Measurements from ENCODE around the gene RAP1GAP2. TPM values are rescaled to one million over a fixed set of nuclear protein-coding genes. Genes with fewer than 3 reads are reported as not detected.
"Not testable (repeated sequence)": the region's sequence is repeated elsewhere in the genome, so short reads cannot be mapped to it uniquely, and the experiment has no call there.

The RAP1GAP2 gene
- total RNA-seq, 4 donors from 2014 or later, result 7.4 to 13.1 (median 10.7) TPM

- 83% methylated on average over 9 of the region's 9 CpGs for WGBS
- no peaks in the 10 kb centered on the region for H3K36me3 ChIP-seq
- H3K4me3 ChIP-seq, result no peak overlapping the region
- TF ChIP-seq POLR2A (IDR thresholded peaks at IDR 0.05; ENCODE audit: low read depth) (no peak), EP300 (IDR thresholded peaks at IDR 0.05) (no peak), CTCF (IDR thresholded peaks at IDR 0.05) (no peak), POLR2AphosphoS5 (IDR thresholded peaks at IDR 0.05) (no peak)
- no peaks in the 10 kb centered on the region for H3K27me3 ChIP-seq
- DNase-seq (ENCODE audit: extremely low spot score), result no peak
- intact Hi-C loops (cut with DNase I), result no loop called here
- H3K27ac ChIP-seq (replicated peaks in 1 of 4), result no peak overlapping the region
- peaks cover 0 to under 1% (median 0%) of the 10 kb centered on the region in 4 donors for H3K4me1 ChIP-seq
- H3K9me3 ChIP-seq, result no peaks in the 10 kb centered on the region
Observed at GRCh38 chr17:2888326-2888725, 92.1 kb downstream of the RAP1GAP2 start.

- Histone ChIP-seq H3K27me3 (no peaks in the 10 kb centered on the region), H3K27ac (replicated peaks in 1 of 4) (no peak overlapping the region), H3K36me3 (no peaks in the 10 kb centered on the region), H3K4me3 (no peak overlapping the region), H3K4me1 (no peaks in the 10 kb centered on the region), H3K9me3 (no peaks in the 10 kb centered on the region)
- TF ChIP-seq POLR2A (IDR thresholded peaks at IDR 0.05; ENCODE audit: low read depth) (no peak), CTCF (IDR thresholded peaks at IDR 0.05) (no peak), EP300 (IDR thresholded peaks at IDR 0.05) (no peak), POLR2AphosphoS5 (IDR thresholded peaks at IDR 0.05) (no peak)
- 77% methylated on average over 6 of the region's 8 CpGs for WGBS
- intact Hi-C loops (cut with DNase I), result no loop called here
- DNase-seq (ENCODE audit: extremely low spot score), result no peak
Observed at GRCh38 chr17:2889256-2889655, 93.0 kb downstream of the RAP1GAP2 start.

GRCh38 chr17:2890778-2891177 lies 94.5 kb downstream of the RAP1GAP2 start:
- H3K4me1 ChIP-seq; H3K4me3 ChIP-seq; H3K9me3 ChIP-seq; intact Hi-C loops (cut with DNase I); H3K36me3 ChIP-seq; H3K27me3 ChIP-seq; DNase-seq (ENCODE audit: extremely low spot score); H3K27ac ChIP-seq (replicated peaks in 1 of 4): not testable (repeated sequence)
- WGBS, result 93% methylated on average over 10 of the region's 10 CpGs

GRCh38 chr17:2892305-2892971 lies 96.2 kb downstream of the RAP1GAP2 start:
- 67% methylated on average over 8 of the region's 8 CpGs for WGBS
- DNase-seq (ENCODE audit: extremely low spot score), result no peak
- no peaks in the 10 kb centered on the region for H3K4me1 ChIP-seq
- TF ChIP-seq POLR2A (IDR thresholded peaks at IDR 0.05; ENCODE audit: low read depth), result no peak
- TF ChIP-seq EP300 (IDR thresholded peaks at IDR 0.05), result no peak
- no peaks in the 10 kb centered on the region for H3K36me3 ChIP-seq
- no peaks in the 10 kb centered on the region for H3K27me3 ChIP-seq
- no peaks in the 10 kb centered on the region for H3K9me3 ChIP-seq
- intact Hi-C loops (cut with DNase I), result no loop called here
- H3K4me3 ChIP-seq, result no peak overlapping the region
- no peak overlapping the region for H3K27ac ChIP-seq (replicated peaks in 1 of 4)

- H3K36me3 ChIP-seq, result no peaks in the 10 kb centered on the region
- H3K27ac ChIP-seq (replicated peaks in 1 of 4), result no peak overlapping the region
- no peaks in the 10 kb centered on the region for H3K4me1 ChIP-seq
- H3K9me3 ChIP-seq, result no peaks in the 10 kb centered on the region
- DNase-seq (ENCODE audit: extremely low spot score), result no peak
- H3K4me3 ChIP-seq, result no peak overlapping the region
- intact Hi-C loops (cut with DNase I), result no loop called here
- WGBS, result 85% methylated on average over 20 of the region's 20 CpGs
- TF ChIP-seq EP300 (IDR thresholded peaks at IDR 0.05), result no peak
- TF ChIP-seq POLR2AphosphoS5 (IDR thresholded peaks at IDR 0.05), result no peak
- TF ChIP-seq POLR2A (IDR thresholded peaks at IDR 0.05; ENCODE audit: low read depth), result no peak
- no peak for TF ChIP-seq CTCF (IDR thresholded peaks at IDR 0.05)
- no peaks in the 10 kb centered on the region for H3K27me3 ChIP-seq
Observed at GRCh38 chr17:2893422-2893914, 97.2 kb downstream of the RAP1GAP2 start.

GRCh38 chr17:2894782-2895181 lies 98.5 kb downstream of the RAP1GAP2 start:
- Histone ChIP-seq H3K4me3 (no peak overlapping the region), H3K36me3 (no peaks in the 10 kb centered on the region), H3K27me3 (no peaks in the 10 kb centered on the region), H3K9me3 (no peaks in the 10 kb centered on the region), H3K4me1 (no peaks in the 10 kb centered on the region), H3K27ac (replicated peaks in 1 of 4) (no peak overlapping the region)
- no peak for DNase-seq (ENCODE audit: extremely low spot score)
- intact Hi-C loops (cut with DNase I), result no loop called here
- WGBS, result 80% methylated on average over 17 of the region's 17 CpGs
- TF ChIP-seq POLR2A (IDR thresholded peaks at IDR 0.05; ENCODE audit: low read depth), result no peak
- no peak for TF ChIP-seq CTCF (IDR thresholded peaks at IDR 0.05)

Measured in esophagus muscularis mucosa (tissue), 4 donors.